ENCODE data around the gene HSFX1. TPM values are rescaled to one million over a fixed set of nuclear protein-coding genes. Genes with fewer than 3 reads are reported as not detected.

The HSFX1 gene
- total RNA-seq, 3 donors from 2014 or later (not counting 1 experiment from before 2014, with no cell fraction given): 0.21 to 0.32 TPM; not detected in 1

DNA sequence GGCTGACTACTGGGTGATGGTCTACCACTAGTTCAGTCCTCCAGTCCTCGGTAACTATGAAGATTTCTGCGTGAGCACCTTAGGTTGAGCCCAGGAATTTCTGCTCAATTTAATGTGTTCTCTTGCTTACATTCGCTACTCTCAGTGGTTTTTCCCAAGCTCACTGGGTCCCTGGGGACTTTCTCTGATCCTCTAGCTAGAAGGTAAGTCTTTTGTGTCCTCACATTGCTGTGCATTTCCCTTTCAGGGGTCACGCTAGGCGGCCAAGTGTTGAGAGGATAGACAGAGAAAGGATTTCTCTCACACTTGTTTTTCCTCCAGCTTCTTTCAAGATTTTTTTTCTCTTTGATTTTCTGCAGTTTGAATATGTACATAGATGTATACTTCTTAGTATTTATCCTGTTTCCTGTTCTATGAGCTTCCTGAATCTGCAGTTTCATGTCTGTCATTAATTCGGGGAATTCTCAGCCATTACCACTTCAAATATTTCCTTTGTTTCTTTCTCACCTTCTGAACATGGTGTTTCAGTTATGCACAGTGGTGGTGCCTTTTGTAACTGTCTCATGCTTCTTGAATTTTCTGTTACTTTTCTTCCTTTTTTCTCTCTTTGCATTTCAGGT is 25.3 kb downstream of the HSFX1 start:
- ATAC-seq: no peak
- H3K9me3 ChIP-seq (ENCODE audit: control insufficient read depth, insufficient read depth, low read length): no peaks in the 10 kb centered on the region
- Mint-ChIP-seq H3K9me3 (no peaks in the 10 kb centered on the region), H3K4me3 (no peak overlapping the region), H3K4me1 (peaks cover 10% of the 10 kb centered on the region in 2 donors), H3K27ac (no peak overlapping the region), H3K27me3 (ENCODE audit: low read depth in 2 of 2) (peaks cover 0 to 18% of the 10 kb centered on the region in 2 donors), H3K36me3 (no peaks in the 10 kb centered on the region)
- peaks cover 4% of the 10 kb centered on the region for H3K4me1 ChIP-seq (ENCODE audit: control insufficient read depth, insufficient read depth, low read length)
- H3K27me3 ChIP-seq (ENCODE audit: control insufficient read depth, insufficient read depth, low read length): no peaks in the 10 kb centered on the region
- DNase-seq: peak in 1 of 2 donors; percentile 10
- WGBS (ENCODE audit: insufficient coverage): 92% methylated on average over 3 of the region's 6 CpGs
- H3K27ac ChIP-seq (ENCODE audit: low read length): no peak overlapping the region
- TF ChIP-seq, protein P1, sequence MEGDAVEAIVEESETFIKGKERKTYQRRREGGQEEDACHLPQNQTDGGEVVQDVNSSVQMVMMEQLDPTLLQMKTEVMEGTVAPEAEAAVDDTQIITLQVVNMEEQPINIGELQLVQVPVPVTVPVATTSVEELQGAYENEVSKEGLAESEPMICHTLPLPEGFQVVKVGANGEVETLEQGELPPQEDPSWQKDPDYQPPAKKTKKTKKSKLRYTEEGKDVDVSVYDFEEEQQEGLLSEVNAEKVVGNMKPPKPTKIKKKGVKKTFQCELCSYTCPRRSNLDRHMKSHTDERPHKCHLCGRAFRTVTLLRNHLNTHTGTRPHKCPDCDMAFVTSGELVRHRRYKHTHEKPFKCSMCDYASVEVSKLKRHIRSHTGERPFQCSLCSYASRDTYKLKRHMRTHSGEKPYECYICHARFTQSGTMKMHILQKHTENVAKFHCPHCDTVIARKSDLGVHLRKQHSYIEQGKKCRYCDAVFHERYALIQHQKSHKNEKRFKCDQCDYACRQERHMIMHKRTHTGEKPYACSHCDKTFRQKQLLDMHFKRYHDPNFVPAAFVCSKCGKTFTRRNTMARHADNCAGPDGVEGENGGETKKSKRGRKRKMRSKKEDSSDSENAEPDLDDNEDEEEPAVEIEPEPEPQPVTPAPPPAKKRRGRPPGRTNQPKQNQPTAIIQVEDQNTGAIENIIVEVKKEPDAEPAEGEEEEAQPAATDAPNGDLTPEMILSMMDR (IDR thresholded peaks at IDR 0.05): no peak
- intact Hi-C loops (cut with micrococcal nuclease): no loop called here
- H3K4me3 ChIP-seq (ENCODE audit: low read length): no peak overlapping the region
- no peaks in the 10 kb centered on the region for H3K36me3 ChIP-seq (ENCODE audit: control insufficient read depth, insufficient read depth, low read length)

DNA sequence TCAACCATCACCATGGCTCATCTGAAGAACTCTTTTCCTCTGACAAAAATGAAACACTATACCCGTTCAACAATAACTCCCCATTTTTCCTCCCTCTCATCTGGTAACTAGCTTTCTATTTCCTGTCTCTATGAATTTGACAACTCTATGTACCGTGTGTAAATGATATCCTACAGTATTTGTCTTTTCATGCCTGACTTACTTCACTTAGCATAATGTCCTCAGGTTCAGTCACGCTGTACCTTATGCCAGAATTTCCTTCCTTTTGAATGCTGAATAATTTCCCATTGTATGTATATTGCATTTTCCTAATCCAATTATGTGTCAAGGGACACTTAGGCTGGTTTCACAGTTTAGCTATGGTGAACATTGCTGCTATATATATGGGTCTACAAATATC is 26.1 kb downstream of the HSFX1 start:
- H3K27ac Mint-ChIP-seq: no peak overlapping the region
- no peaks in the 10 kb centered on the region for H3K9me3 Mint-ChIP-seq
- Histone ChIP-seq H3K27me3 (ENCODE audit: control insufficient read depth, insufficient read depth, low read length) (no peaks in the 10 kb centered on the region), H3K27ac (ENCODE audit: low read length) (no peak overlapping the region), H3K9me3 (ENCODE audit: control insufficient read depth, insufficient read depth, low read length) (no peaks in the 10 kb centered on the region), H3K4me3 (ENCODE audit: low read length) (no peak overlapping the region), H3K36me3 (ENCODE audit: control insufficient read depth, insufficient read depth, low read length) (no peaks in the 10 kb centered on the region), H3K4me1 (ENCODE audit: control insufficient read depth, insufficient read depth, low read length) (peaks cover 4% of the 10 kb centered on the region)
- TF ChIP-seq, protein P1 (IDR thresholded peaks at IDR 0.05): no peak
- no peak for DNase-seq
- WGBS (ENCODE audit: insufficient coverage): 80% methylated on average over 3 of the region's 3 CpGs
- H3K36me3 Mint-ChIP-seq: no peaks in the 10 kb centered on the region
- intact Hi-C loops (cut with micrococcal nuclease): no loop called here
- H3K27me3 Mint-ChIP-seq (ENCODE audit: low read depth in 2 of 2): peaks cover 0 to 18% of the 10 kb centered on the region in 2 donors
- peaks cover 10% of the 10 kb centered on the region in 2 donors for H3K4me1 Mint-ChIP-seq
- H3K4me3 Mint-ChIP-seq: no peak overlapping the region
- ATAC-seq: no peak

DNA sequence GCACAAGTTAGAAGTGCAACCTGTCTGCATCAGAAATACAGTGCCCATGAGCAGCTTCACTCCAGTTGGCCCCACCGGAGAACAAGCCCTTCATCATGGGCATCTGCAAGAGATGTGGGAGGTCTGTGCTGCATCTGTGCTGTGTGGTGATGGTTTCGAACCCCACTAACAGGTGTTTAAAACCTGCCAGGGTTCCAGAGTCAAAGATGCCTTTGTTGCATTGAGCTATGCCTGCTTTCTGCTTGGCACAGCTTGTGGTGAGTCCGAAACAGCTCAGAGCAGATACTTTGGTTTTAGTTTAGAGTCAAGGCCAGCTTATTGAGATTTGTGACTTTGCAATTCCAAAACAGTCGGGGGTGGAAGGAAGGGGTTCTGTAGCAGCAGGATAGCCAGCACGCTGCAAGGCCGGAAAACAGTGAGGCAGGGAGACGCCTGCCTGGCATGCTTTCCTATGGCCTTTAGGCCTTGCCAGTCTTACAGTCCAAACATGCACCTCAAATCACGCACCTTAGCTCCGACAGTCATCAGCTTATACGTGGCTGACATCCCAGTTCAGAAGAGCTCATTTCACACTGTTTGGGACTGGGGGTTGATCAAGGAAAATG is 29.7 kb downstream of the HSFX1 start:
- intact Hi-C loops (cut with micrococcal nuclease): no loop called here
- no peaks in the 10 kb centered on the region for H3K9me3 ChIP-seq (ENCODE audit: control insufficient read depth, insufficient read depth, low read length)
- H3K9me3 Mint-ChIP-seq: no peaks in the 10 kb centered on the region
- H3K36me3 ChIP-seq (ENCODE audit: control insufficient read depth, insufficient read depth, low read length): no peaks in the 10 kb centered on the region
- peaks cover 0 to 10% of the 10 kb centered on the region in 2 donors for H3K4me1 Mint-ChIP-seq
- TF ChIP-seq, protein P1 (IDR thresholded peaks at IDR 0.05): no peak
- no peak overlapping the region for H3K4me3 ChIP-seq (ENCODE audit: low read length)
- H3K4me3 Mint-ChIP-seq: no peak overlapping the region
- no peaks in the 10 kb centered on the region for H3K4me1 ChIP-seq (ENCODE audit: control insufficient read depth, insufficient read depth, low read length)
- H3K27me3 Mint-ChIP-seq (ENCODE audit: low read depth in 2 of 2): peaks cover 0 to 11% of the 10 kb centered on the region in 2 donors
- no peak for ATAC-seq
- no peak overlapping the region for H3K27ac Mint-ChIP-seq
- no peaks in the 10 kb centered on the region for H3K27me3 ChIP-seq (ENCODE audit: control insufficient read depth, insufficient read depth, low read length)
- DNase-seq: no peak
- 93% methylated on average over 10 of the region's 10 CpGs for WGBS (ENCODE audit: insufficient coverage)
- no peak overlapping the region for H3K27ac ChIP-seq (ENCODE audit: low read length)
- no peaks in the 10 kb centered on the region for H3K36me3 Mint-ChIP-seq
